ENCODE measurements around the gene DDX10. TPM values are rescaled to one million over a fixed set of nuclear protein-coding genes. Genes with fewer than 3 reads are reported as not detected.

The DDX10 gene
- total RNA-seq, 1 donor from 2014 or later = 32.0 TPM

DNA sequence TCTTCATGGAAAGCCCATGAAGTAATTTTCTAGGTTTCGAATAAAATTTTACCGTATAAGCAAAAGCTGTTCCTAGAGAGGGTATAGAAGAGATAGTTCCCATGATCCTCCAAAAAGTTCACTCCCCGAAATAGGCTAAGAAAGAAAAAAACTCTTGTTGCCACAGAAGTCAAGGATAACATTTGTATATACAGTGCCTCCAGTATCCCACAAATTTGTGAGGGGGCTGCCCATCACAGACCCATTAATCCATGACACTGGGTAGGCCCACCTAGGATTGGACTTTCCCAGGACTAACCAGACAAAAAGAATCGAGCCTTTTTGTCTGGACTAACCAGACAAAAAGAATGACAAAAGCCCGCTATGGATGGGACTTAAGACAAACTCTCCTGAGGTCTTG lies 233.0 kb downstream of the DDX10 start:
- intact Hi-C loops (cut with micrococcal nuclease) = no loop called here

- intact Hi-C loops (cut with micrococcal nuclease) = no loop called here
Measured at GRCh38 chr11:108901359-108901758, 236.5 kb downstream of the DDX10 start.

- intact Hi-C loops (cut with micrococcal nuclease) = no loop called here
Measured at GRCh38 chr11:108902027-108902469, 237.2 kb downstream of the DDX10 start.

DNA sequence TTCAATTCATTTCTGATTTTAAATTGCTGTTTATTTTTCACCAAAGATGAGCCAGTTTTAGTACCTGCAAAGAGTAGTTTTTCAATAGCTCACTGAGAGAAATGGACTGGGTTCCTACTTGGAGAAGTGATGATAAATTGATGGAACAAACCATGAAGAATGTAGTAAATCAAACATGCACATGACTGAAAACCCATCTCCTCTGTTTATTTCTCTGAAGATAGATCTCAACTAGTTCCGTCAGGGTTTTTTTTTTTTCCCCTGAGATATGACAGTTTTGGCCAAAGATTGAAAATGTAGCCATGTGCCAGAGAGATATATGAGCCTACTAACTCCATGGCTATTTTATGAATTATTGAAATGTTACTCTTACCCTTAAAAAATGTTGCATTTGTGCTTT lies 239.6 kb downstream of the DDX10 start:
- intact Hi-C loops (cut with micrococcal nuclease) = no loop called here

GRCh38 chr11:108906329-108906728 lies 241.5 kb downstream of the DDX10 start:
- intact Hi-C loops (cut with micrococcal nuclease) = no loop called here

DNA sequence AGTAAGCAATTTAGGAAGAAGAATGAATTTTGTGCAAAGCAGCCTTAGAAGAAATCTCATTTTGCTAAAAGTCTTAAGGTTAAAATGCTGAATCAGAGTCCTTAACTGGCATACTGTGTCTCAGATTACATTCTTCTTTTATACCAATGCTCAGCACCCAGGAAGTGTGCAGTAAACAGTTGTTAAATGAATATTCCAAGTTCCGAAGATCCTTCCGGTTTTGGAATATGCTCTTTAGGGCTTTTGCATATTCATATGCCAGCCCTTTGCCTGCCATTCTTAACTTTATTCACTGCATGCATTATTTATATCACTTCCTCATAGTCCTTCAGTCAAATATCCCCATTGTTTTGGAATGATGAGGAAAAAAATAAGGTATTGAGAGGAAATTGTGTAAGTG lies 242.0 kb downstream of the DDX10 start:
- intact Hi-C loops (cut with micrococcal nuclease) = no loop called here

DNA sequence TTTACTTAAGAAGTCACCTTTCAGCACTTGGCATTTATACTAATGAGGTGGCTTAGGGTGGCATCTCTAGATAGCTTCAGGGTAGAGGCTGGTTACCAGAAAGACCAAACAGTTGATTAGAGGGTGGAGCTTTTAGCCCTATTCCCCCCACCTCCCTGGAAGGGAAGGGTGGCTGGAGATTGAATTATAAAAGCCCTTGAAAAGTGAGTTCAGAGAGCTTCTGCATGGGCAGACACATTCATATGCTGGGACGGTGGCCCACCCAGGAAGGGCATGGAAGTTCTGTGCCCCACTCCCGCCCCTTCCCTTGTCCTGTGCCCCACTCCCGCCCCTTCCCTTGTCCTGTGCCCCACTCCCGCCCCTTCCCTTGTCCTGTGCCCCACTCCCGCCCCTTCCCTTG lies 244.2 kb downstream of the DDX10 start:
- intact Hi-C loops (cut with micrococcal nuclease) = no loop called here

GRCh38 chr11:108909921-108910320 lies 245.1 kb downstream of the DDX10 start:
- intact Hi-C loops (cut with micrococcal nuclease) = no loop called here

GRCh38 chr11:108912581-108912980 lies 247.7 kb downstream of the DDX10 start:
- intact Hi-C loops (cut with micrococcal nuclease) = no loop called here

DNA sequence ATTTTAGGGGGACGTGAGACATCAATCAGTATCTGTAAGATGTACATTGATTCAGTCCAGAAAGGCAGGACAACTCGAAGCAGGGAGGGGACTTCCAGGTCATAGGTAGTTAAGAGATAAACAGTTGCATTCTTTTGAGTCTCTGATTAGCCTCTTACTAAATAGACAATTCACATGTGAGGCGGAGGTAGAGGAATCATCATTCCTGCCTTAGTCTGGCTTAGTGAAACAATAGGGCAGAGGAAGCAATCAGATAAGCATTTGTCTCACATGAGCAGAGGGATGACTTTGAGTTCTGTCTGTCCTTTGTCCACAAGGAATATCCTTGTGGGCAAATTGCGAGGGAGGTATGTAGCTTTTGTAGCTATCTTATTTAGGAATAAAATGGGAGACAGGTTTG lies 248.3 kb downstream of the DDX10 start:
- intact Hi-C loops (cut with micrococcal nuclease) = no loop called here

- intact Hi-C loops (cut with micrococcal nuclease) = no loop called here
Measured at GRCh38 chr11:108914211-108914610, 249.3 kb downstream of the DDX10 start.

DNA sequence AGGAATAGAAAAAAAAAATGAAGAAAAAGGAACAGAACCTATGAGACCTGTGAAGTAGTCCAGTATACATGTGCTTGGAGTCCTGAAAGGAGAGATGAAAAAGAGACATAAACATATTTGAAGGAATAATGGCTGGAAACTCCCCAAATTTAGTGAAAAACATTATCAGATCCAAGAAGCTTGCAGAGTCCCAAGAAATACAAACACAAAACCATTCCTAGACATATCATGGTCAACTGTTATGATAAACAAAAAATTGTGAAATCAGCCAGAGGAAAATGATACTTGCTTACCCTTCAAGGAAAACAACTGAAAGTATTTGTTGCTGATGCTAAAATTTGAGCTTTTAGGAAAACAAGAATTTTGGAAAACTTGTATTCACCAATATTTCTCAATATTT lies 250.1 kb downstream of the DDX10 start:
- intact Hi-C loops (cut with micrococcal nuclease) = no loop called here

GRCh38 chr11:108915666-108916065 lies 250.8 kb downstream of the DDX10 start:
- intact Hi-C loops (cut with micrococcal nuclease) = no loop called here

DNA sequence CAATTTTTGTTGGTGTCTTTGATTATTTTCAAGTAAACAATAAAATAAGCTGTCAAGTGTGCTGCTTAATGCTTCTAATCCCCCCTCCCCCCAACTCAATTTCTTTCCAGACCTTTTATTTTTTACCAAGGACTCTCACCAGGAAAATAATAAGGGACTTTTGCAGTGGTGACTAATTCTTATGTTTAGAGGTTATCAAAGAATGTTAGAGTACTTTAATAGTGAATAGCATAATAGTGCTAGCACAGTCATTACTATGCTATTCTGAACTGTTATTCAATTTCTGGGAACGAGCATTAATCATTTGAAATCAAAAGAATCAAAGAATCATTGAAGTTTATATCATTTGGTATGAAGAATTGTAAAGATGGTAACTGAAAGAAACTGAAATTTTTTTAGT lies 251.4 kb downstream of the DDX10 start:
- intact Hi-C loops (cut with micrococcal nuclease) = no loop called here

GRCh38 chr11:108916935-108917334 lies 252.1 kb downstream of the DDX10 start:
- intact Hi-C loops (cut with micrococcal nuclease) = no loop called here

DNA sequence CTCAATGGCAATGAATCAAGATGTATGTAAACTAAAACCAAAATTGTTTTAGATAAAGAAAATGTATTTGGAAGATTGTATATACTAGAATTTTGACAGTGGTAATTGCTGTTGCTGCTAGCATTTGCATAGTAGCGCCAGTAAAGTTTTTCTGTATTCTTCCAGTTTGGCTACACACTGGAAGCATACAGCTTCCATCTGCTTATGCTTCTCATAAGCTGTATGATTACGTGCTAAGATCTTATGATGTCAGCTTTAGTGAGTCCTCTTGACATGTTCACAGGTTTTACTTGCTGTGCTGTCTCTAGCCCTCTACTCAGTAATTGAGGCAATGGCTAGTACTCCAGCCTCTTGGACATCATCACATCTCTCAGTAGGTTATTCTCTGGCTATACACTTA lies 256.3 kb downstream of the DDX10 start:
- intact Hi-C loops (cut with micrococcal nuclease) = no loop called here

GRCh38 chr11:108922241-108922640 lies 257.4 kb downstream of the DDX10 start:
- intact Hi-C loops (cut with micrococcal nuclease) = no loop called here

DNA sequence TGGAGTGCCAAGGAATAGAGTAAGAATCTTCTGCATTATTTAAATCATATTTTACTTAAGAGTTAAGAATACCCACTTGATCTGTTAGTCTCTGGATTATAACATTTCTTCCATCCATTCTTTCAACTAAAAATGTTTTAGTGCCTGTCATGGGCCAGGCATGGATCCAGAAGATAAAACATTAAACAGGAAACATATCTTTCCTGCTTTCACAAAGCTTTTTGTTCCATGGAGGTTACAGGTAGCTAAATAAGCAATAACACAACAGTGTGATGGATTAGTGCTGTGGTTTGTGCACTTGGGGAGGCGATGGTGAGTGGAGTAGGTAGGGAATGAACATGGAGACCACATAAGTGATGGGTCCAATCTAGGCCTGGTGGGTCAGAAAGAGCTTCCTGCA lies 258.5 kb downstream of the DDX10 start:
- intact Hi-C loops (cut with micrococcal nuclease) = no loop called here

GRCh38 chr11:108926171-108926840 lies 261.4 kb downstream of the DDX10 start:
- intact Hi-C loops (cut with micrococcal nuclease) = no loop called here

DNA sequence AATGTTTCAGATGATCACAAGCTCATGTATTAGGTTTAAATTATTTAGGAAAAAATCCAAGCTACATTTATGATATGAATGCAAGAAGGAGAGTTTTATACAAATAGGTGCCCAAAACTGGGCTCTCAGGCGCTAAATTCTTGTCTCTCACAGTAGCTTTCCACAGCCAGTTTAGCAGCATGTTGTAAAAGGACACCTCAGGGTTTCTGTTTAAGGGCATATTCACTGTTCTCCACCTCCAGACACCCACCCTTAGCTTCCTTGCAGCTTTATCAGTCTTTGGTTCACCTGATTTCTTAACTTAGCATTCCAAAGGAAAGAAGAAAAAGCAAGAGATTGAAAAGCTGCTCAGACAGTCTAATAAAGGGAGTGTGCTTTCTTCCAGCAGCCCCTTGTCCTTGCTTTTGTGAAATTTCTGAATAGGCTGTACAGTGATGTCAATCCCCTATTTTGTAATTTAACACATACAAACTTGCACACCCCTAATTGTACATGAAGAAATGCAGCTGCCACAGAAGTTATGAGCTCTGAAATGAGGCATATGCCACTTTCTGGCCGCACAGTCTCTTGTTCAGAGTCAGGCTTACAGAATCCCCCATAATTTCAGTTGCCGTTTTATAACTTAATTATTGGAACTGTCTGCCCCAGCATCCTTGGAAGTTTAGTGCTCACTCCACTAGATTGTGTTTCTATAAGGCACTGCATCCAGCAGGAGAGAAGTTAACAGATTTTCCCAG lies 262.1 kb downstream of the DDX10 start:
- intact Hi-C loops (cut with micrococcal nuclease) = no loop called here

GRCh38 chr11:108927791-108928545 lies 263.1 kb downstream of the DDX10 start:
- intact Hi-C loops (cut with micrococcal nuclease) = no loop called here

- intact Hi-C loops (cut with micrococcal nuclease) = no loop called here
Measured at GRCh38 chr11:108929241-108929640, 264.4 kb downstream of the DDX10 start.
